ENCODE measurements around the gene PSMC3. TPM values are rescaled to one million over a fixed set of nuclear protein-coding genes. Genes with fewer than 3 reads are reported as not detected.

Gene PSMC3
- 100 to 1,000 TPM; 120 to 156 (median 139) TPM for polyA plus RNA-seq (ENCODE audit: insufficient read depth in 1 of 5, insufficient read length in 5 of 5, low replicate concordance in 1 of 5)
- long read RNA-seq, donor 1, transcript PSMC3-212 (12 exons, 1,373 nt) = major isoform, 52 of 118 reads
- long read RNA-seq, donor 1, partial matches to known transcripts = 65 of 118 reads
- long read RNA-seq, donor 1, other reads (novel, unspliced or antisense) = 0 of 118 reads
- long read RNA-seq, donor 2, transcript PSMC3-212 (12 exons, 1,373 nt) = major isoform, 39 of 65 reads
- long read RNA-seq, donor 2, partial matches to known transcripts = 25 of 65 reads
- long read RNA-seq, donor 2, other reads (novel, unspliced or antisense) = 0 of 65 reads
- long read RNA-seq, donor 3, transcript PSMC3-212 (12 exons, 1,373 nt) = major isoform, 27 of 70 reads
- long read RNA-seq, donor 3, partial matches to known transcripts = 42 of 70 reads
- long read RNA-seq, donor 3, other reads (novel, unspliced or antisense) = 0 of 70 reads
- long read RNA-seq, donor 4, transcript PSMC3-212 (12 exons, 1,373 nt) = major isoform, 14 of 33 reads
- long read RNA-seq, donor 4, partial matches to known transcripts = 17 of 33 reads
- long read RNA-seq, donor 4, other reads (novel, unspliced or antisense) = 0 of 33 reads
- long read RNA-seq, donor 5, transcript PSMC3-212 (12 exons, 1,373 nt) = major isoform, 57 of 127 reads
- long read RNA-seq, donor 5, partial matches to known transcripts = 66 of 127 reads
- long read RNA-seq, donor 5, other reads (novel, unspliced or antisense) = 0 of 127 reads
- long read RNA-seq, donor 6, transcript PSMC3-212 (12 exons, 1,373 nt) = major isoform, 63 of 99 reads
- long read RNA-seq, donor 6, partial matches to known transcripts = 32 of 99 reads
- long read RNA-seq, donor 6, other reads (novel, unspliced or antisense) = 0 of 99 reads
- long read RNA-seq, donor 7, transcript PSMC3-212 (12 exons, 1,373 nt) = major isoform, 50 of 74 reads
- long read RNA-seq, donor 7, partial matches to known transcripts = 23 of 74 reads
- long read RNA-seq, donor 7, other reads (novel, unspliced or antisense) = 0 of 74 reads
- long read RNA-seq, donor 8, transcript PSMC3-212 (12 exons, 1,373 nt) = major isoform, 14 of 28 reads
- long read RNA-seq, donor 8, partial matches to known transcripts = 13 of 28 reads
- long read RNA-seq, donor 8, other reads (novel, unspliced or antisense) = 0 of 28 reads

GRCh38 chr11:47426062-47426956, at the start of gene PSMC3:
Gene PSMC3 (minus strand): TSS chr11:47426439. CDS start chr11:47426279, 160 bp downstream.
- DNase-seq = peak; percentile 97

GRCh38 chr11:47470671-47471070, 44.4 kb upstream of the PSMC3 start:
- no peak for DNase-seq

GRCh38 chr11:47469361-47470179, 43.3 kb upstream of the PSMC3 start:
- no peak for DNase-seq

GRCh38 chr11:47468598-47469214, 42.5 kb upstream of the PSMC3 start:
- DNase-seq = peak in 1 of 2 donors; percentile 6

- no peak for DNase-seq
Observed at GRCh38 chr11:47467357-47467756, 41.1 kb upstream of the PSMC3 start.

- peak; percentile 33 to 53 for DNase-seq
Observed at GRCh38 chr11:47466701-47467250, 40.5 kb upstream of the PSMC3 start.

- peak in 1 of 2 donors; percentile 11 for DNase-seq
Observed at GRCh38 chr11:47466201-47466600, 40.0 kb upstream of the PSMC3 start.

- DNase-seq = no peak
Observed at GRCh38 chr11:47464483-47464882, 38.2 kb upstream of the PSMC3 start.

- DNase-seq = no peak
Observed at GRCh38 chr11:47461876-47462275, 35.6 kb upstream of the PSMC3 start.

GRCh38 chr11:47460571-47461235, 34.5 kb upstream of the PSMC3 start:
- no peak for DNase-seq

GRCh38 chr11:47454258-47454671, 28.0 kb upstream of the PSMC3 start:
- DNase-seq = peak; percentile 52 to 70

- DNase-seq = no peak
Observed at GRCh38 chr11:47453365-47453764, 27.1 kb upstream of the PSMC3 start.

GRCh38 chr11:47451990-47452389, 25.8 kb upstream of the PSMC3 start:
- DNase-seq = no peak

- DNase-seq = no peak
Observed at GRCh38 chr11:47451436-47451835, 25.2 kb upstream of the PSMC3 start.

- no peak for DNase-seq
Observed at GRCh38 chr11:47449541-47449940, 23.3 kb upstream of the PSMC3 start.

GRCh38 chr11:47448566-47449427, 22.6 kb upstream of the PSMC3 start, which contains the start of gene RAPSN:
Gene RAPSN (minus strand): TSS chr11:47449136. CDS start chr11:47448964, 172 bp downstream.
- DNase-seq = no peak

- DNase-seq = no peak
Observed at GRCh38 chr11:47447906-47448305, 21.7 kb upstream of the PSMC3 start.

Measured in right lung (tissue), 10 donors.